Midbrain (tissue), 1 donor: Measurements from ENCODE around the gene FLRT2.
A peak's percentile ranks its signal among the peaks of the same experiment; 100 is the strongest.

Experiments used
- DNase-seq: peaks from one replicate; lab custom pipeline; 2025; lab: John Stamatoyannopoulos, UW

FLRT2 gene

GRCh38 chr14:85530626-85531025 is 682 bp downstream of the FLRT2 start:
- no peak for DNase-seq

GRCh38 chr14:85531141-85531586 is 1.2 kb downstream of the FLRT2 start:
- peak; percentile 15 for DNase-seq

GRCh38 chr14:85531587-85532373 is 1.8 kb downstream of the FLRT2 start:
- peak; percentile 8 for DNase-seq

GRCh38 chr14:85532374-85533022 is 2.6 kb downstream of the FLRT2 start:
- DNase-seq, result no peak

DNA sequence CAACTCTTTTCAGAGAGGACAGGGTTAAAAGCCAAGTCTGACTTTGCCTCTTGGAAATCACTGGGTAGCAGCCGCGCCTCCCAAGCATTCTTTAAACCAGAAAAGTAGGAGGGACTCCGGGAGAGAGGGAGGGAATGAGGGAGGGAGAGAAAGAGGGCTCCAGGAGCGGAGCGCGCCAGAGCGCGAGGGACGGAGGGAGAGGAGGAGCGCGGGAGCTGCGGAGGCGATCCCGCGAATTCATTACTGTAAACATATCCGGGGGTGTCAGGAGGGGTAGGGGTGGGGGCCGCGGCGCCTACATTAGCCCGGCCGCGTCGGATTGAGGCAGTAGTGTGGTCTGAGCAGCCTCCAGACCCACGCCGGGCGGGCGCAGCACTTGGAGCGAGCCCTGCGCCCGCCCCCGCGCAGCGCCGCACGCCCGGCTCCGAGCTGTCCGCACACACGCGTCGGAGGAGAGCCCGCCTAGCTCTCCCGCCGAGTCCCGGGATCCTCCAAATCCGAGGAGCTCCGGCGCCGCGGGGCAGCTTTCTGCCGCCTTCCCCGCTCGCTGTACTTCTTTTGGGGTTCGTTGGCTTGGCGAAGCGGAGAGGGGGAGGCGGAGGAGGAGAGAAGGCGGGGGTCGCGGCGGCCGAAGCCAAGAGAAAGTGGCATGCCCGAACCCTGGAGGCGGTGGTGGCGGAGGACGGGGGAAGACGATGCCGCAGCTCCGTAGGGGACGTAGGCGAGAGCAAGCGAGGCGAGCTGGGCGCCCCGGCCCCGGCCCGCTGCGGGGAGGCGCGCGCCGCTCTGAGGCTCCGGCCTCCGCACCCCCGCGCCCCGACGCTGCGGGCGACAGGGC is 3.3 kb downstream of the FLRT2 start:
- DNase-seq, result peak; percentile 59

DNA sequence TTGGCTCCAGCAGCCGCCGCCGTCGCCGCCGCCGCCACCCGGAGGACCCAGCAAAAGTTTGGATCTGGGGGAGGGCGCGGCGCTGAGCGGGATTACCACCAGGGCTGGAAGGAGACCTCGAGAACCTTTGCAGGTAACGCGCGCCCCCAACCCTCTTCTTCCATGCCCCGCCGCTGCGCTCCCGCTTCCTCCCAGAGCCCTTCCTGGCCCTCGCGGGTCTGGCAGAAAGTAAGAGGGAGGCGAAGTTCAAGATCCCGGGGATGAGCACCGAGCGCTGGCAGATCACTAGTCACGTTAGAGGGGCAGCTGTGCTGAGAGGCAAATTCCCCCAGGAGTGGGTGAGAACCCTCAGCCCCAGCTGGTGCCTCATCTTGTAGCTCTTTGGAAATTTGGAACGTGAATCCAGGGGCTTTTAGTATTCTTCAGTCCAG is 3.9 kb downstream of the FLRT2 start:
- peak; percentile 16 for DNase-seq

GRCh38 chr14:85534458-85535293 is 4.7 kb downstream of the FLRT2 start:
- no peak for DNase-seq

DNA sequence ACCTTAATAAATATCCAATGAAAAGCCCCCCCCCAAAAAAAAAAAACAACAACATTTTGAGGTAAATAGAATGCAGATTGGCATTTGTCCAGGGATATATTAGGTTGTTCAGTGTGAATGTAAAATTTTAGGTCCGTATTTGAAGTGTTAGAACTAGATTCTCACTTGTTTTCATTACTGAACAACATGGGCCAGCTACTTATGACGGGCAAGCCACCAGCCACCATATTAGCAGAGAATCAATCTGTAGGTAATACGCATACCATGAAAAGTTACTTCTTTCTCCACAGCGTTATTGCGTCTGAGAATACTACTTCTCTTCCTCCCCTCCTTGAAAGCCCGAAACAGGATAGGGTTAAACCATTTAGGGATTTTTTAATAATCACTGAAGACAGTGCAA is 5.4 kb downstream of the FLRT2 start:
- DNase-seq, result no peak

- peak; percentile 50 for DNase-seq
Measured at GRCh38 chr14:85535991-85536832, 6.3 kb downstream of the FLRT2 start.

- DNase-seq, result no peak
Measured at GRCh38 chr14:85536833-85537190, 6.9 kb downstream of the FLRT2 start.

- DNase-seq, result no peak
Measured at GRCh38 chr14:85537526-85537925, 7.6 kb downstream of the FLRT2 start.

GRCh38 chr14:85538636-85539035 is 8.7 kb downstream of the FLRT2 start:
- no peak for DNase-seq

GRCh38 chr14:85539510-85539909 is 9.6 kb downstream of the FLRT2 start:
- no peak for DNase-seq

GRCh38 chr14:85542623-85543022 is 12.7 kb downstream of the FLRT2 start:
- DNase-seq, result no peak

DNA sequence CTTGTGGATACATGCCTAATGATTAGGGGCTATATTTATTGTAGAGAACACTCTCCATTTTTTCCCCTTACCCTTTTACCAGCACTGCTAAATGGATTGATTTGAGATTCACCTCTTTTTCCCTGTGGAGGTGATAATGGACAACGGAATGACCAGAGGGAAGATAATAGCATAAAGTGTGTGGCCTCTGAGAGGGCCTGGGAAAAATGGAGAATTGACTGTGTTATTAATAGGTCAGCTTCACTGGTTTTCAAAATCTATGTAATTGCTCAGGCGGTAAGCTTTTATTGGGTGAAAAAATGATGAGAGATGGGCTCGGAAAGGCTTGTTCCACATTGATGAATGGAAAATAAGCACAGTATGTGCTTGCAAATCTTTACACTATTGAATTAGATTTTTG is 15.8 kb downstream of the FLRT2 start:
- no peak for DNase-seq

GRCh38 chr14:85546390-85546789 is 16.4 kb downstream of the FLRT2 start:
- no peak for DNase-seq

- DNase-seq, result no peak
Measured at GRCh38 chr14:85549697-85550096, 19.8 kb downstream of the FLRT2 start.

DNA sequence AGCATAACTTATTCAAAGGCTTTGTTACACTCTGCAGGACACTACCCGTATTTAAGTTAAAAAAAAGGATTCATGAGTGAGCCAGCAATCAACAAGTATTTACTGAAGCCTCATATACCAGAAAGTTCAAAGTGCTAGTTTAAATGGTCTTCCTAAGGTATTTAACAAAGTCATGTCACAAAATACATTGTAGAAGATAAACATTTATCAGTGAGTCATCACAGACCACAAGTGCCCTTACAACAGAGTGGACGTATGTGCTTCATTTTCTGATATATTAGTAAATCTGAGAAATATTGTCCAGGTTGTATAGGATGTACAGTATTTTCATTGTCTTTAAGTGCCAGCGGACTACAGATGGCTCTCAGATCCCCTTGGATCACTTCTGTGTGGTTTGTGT is 24.2 kb downstream of the FLRT2 start:
- DNase-seq, result no peak

DNA sequence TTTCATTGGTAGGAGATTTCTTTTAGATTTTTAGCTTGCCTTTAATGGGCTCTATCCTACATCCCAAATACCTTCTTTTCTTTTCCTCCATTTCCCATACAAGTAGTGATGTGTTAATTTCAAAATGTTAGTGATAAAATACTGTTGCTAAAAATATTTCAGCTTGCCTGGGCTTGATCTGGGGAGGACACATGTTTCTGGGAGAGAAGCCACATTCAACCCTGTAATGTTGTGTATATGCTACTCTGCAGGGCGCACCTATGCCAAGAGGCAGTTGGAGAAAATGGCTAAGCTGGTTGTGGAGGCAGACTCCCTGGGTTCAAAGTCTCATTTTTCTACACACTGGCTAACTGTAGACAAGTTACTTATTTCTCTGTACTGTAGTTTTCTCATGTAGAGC is 26.3 kb downstream of the FLRT2 start:
- no peak for DNase-seq

DNA sequence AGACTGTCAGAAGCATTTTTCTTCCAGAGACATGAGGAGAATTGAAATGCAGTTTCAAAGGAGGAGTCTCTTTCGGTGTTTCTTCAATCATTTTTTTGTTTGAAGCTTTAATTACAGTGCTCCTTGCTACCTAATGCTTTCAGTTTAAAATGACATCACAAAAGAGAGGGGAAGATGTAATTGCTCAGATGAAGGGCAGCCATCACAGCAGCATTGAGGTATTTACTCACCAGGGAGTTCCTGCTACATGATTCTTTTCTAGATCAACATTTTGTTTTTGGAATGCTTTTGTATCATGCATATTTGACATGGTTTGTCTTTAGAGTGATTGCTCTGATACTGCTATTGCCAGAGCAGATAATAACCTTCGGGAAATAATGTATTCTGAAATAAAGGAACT is 28.6 kb downstream of the FLRT2 start:
- DNase-seq, result no peak

DNA sequence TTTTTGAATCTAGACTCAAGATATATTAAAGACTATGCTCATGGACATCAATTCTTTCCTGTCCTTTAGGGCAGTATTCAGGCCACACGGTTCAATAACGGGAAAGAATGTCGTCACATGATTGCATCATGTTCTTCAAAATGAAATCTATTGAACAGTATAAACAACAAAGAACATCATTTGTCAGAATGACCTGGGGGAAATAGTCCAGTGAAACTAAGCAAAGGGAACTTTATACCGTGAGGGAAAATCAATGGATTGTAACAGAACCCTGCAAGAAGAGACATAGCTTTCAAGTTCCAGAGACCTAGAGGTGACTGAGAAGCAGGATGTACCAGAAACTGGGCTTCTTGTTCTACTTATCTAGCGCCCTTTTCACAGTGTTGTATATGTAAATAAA is 32.7 kb downstream of the FLRT2 start:
- no peak for DNase-seq
